Loucy (cell line): ENCODE data around the gene CCL18.

Experiments
- EZH2phosphoT487 ChIP-seq: fragments of 200-600 bp; IDR thresholded peaks from 2 replicates; pipeline ENCODE4 v1.6.1; 2018; ENCODE audit warnings: antibody characterized with exemption, mild to moderate bottlenecking, moderate library complexity, borderline replicate concordance
- TF ChIP-seq, protein P1 (sequence below): fragments of 200-600 bp; sonication (generic); conservative IDR thresholded peaks from 2 replicates; pipeline ENCODE4 v1.5.1; 2014; ENCODE audit warnings: mild to moderate bottlenecking, antibody characterized with exemption, low read length

DNA sequence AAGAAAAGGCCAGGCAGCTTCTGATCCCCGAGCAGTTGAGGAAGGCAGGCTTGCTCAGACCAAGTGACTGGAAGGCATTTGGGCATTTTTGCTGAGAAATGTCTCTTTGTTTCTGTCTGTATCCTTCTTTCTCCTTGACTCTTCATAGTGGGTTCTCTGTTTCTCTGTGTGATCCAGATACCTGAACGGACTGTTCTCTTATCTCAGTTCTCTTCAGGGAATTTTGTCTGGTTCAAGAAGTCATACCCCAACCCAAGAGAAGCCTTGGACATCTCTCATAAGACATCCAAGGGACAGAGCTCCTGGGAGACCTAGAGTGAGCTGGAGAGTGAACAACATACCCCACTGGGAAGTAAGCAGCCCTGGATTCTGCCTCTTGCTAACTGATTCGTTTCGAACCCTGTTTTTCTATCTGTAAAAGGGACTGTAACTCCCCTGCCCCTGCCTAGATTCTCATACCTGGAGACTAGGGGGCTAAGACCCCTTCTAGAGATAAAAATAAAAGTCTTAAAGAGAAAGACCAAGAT is 25.3 kb downstream of the CCL18 start:
- TF ChIP-seq, protein P1, sequence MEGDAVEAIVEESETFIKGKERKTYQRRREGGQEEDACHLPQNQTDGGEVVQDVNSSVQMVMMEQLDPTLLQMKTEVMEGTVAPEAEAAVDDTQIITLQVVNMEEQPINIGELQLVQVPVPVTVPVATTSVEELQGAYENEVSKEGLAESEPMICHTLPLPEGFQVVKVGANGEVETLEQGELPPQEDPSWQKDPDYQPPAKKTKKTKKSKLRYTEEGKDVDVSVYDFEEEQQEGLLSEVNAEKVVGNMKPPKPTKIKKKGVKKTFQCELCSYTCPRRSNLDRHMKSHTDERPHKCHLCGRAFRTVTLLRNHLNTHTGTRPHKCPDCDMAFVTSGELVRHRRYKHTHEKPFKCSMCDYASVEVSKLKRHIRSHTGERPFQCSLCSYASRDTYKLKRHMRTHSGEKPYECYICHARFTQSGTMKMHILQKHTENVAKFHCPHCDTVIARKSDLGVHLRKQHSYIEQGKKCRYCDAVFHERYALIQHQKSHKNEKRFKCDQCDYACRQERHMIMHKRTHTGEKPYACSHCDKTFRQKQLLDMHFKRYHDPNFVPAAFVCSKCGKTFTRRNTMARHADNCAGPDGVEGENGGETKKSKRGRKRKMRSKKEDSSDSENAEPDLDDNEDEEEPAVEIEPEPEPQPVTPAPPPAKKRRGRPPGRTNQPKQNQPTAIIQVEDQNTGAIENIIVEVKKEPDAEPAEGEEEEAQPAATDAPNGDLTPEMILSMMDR = no peak
- no peak for TF ChIP-seq EZH2phosphoT487
